WTC11 (cell line): ENCODE measurements around the gene MFSD1. TPM values are rescaled to one million over a fixed set of nuclear protein-coding genes. Genes with fewer than 3 reads are reported as not detected.

Source experiments
- ATAC-seq: fragments of 200-7000 bp; cut with Tn5 transposase; 2 replicates; pipeline ENCODE4 v1.10.0; 2021; ENCODE audit warnings: mild to moderate bottlenecking, moderate library complexity
- CTCF ChIA-PET: fragments of 300-600 bp; sonication (Branson Sonifier 250); formaldehyde crosslinking; loops from one replicate; lab custom pipeline; 2021; ENCODE audit warnings: antibody characterized with exemption; lab: Charles Lee
- POLR2A ChIA-PET: fragments of 350-600 bp; sonication (Branson Sonifier 250); formaldehyde crosslinking; loops from one replicate; lab custom pipeline; 2021; ENCODE audit warnings: antibody characterized with exemption; lab: Charles Lee
- DNase-seq: peaks from one replicate; pipeline ENCODE4 v3.0.0; 2021; ENCODE audit warnings: low spot score
- H3K27ac Mint-ChIP-seq: 2 replicates; pipeline ENCODE4 v1.8.0; 2021; ENCODE audit warnings: mixed read lengths
- H3K27me3 Mint-ChIP-seq: 2 replicates; pipeline ENCODE4 v1.8.0; 2021; ENCODE audit warnings: low read depth, mild to moderate bottlenecking, moderate library complexity, mixed read lengths
- H3K36me3 Mint-ChIP-seq: 2 replicates; pipeline ENCODE4 v1.8.0; 2021; ENCODE audit warnings: mixed read lengths
- H3K4me1 Mint-ChIP-seq: 2 replicates; pipeline ENCODE4 v1.8.0; 2022; ENCODE audit warnings: mixed read lengths
- H3K4me3 Mint-ChIP-seq: 2 replicates; pipeline ENCODE4 v1.8.0; 2021; ENCODE audit warnings: mild to moderate bottlenecking, moderate library complexity, mixed read lengths
- H3K9me3 Mint-ChIP-seq: 2 replicates; pipeline ENCODE4 v1.8.0; 2021; ENCODE audit warnings: mixed read lengths
- ATF1 ChIP-seq: sonication (generic); formaldehyde crosslinking; IDR thresholded peaks from 2 replicates; pipeline ENCODE4 v1.8.1; 2023; ENCODE audit warnings: mild to moderate bottlenecking, moderate library complexity, missing genetic modification reagents
- ATF2 ChIP-seq: sonication (generic); formaldehyde crosslinking; IDR thresholded peaks from 2 replicates; pipeline ENCODE4 v1.8.1; 2022; ENCODE audit warnings: low read depth, missing genetic modification reagents, borderline replicate concordance
- ATF3 ChIP-seq: sonication (generic); formaldehyde crosslinking; conservative IDR thresholded peaks from 2 replicates; pipeline ENCODE4 v1.8.1; 2022; ENCODE audit warnings: mild to moderate bottlenecking, missing genetic modification reagents
- CTCF ChIP-seq: fragments of 200-600 bp; IDR thresholded peaks from 2 replicates; pipeline ENCODE4 v1.8.0; 2022; ENCODE audit warnings: antibody characterized with exemption
- E2F5 ChIP-seq: sonication (generic); formaldehyde crosslinking; IDR thresholded peaks from 2 replicates; pipeline ENCODE4 v1.8.1; 2022; ENCODE audit warnings: mild to moderate bottlenecking, moderate library complexity, missing genetic modification reagents
- EMX1 ChIP-seq: fragments of 250-450 bp; sonication (Bioruptor Pico); IDR thresholded peaks from 2 replicates; pipeline ENCODE4 v1.8.0; 2021; ENCODE audit warnings: mild to moderate bottlenecking
- ETV6 ChIP-seq: sonication (generic); formaldehyde crosslinking; IDR thresholded peaks from 2 replicates; pipeline ENCODE4 v1.8.1; 2022; ENCODE audit warnings: mild to moderate bottlenecking, missing genetic modification reagents
- GABPB1 ChIP-seq: sonication (generic); formaldehyde crosslinking; IDR thresholded peaks from 2 replicates; pipeline ENCODE4 v1.8.1; 2023; ENCODE audit warnings: mild to moderate bottlenecking, missing genetic modification reagents
- JUN ChIP-seq: sonication (generic); formaldehyde crosslinking; IDR thresholded peaks from 2 replicates; pipeline ENCODE4 v1.8.0; 2023; ENCODE audit warnings: mild to moderate bottlenecking, missing genetic modification reagents
- MXD4 ChIP-seq: fragments of 250-450 bp; sonication (Bioruptor Pico); IDR thresholded peaks from 2 replicates; pipeline ENCODE4 v1.8.0; 2021; ENCODE audit warnings: mild to moderate bottlenecking, moderate library complexity, borderline replicate concordance
- OVOL2 ChIP-seq: fragments of 250-450 bp; sonication (Bioruptor Pico); IDR thresholded peaks from 2 replicates; pipeline ENCODE4 v1.9.0; 2021; ENCODE audit warnings: mild to moderate bottlenecking, borderline replicate concordance
- PRRX2 ChIP-seq: fragments of 250-450 bp; sonication (Bioruptor Pico); IDR thresholded peaks from 2 replicates; pipeline ENCODE4 v1.8.0; 2021; ENCODE audit warnings: mild to moderate bottlenecking
- SMAD4 ChIP-seq: sonication (generic); formaldehyde crosslinking; IDR thresholded peaks from 2 replicates; pipeline ENCODE4 v1.8.0; 2022; ENCODE audit warnings: mild to moderate bottlenecking, missing genetic modification reagents
- TCF7 ChIP-seq: sonication (generic); formaldehyde crosslinking; IDR thresholded peaks from 2 replicates; pipeline ENCODE4 v1.8.0; 2022; ENCODE audit warnings: mild to moderate bottlenecking, low read depth, missing genetic modification reagents, moderate library complexity
- TEAD4 ChIP-seq: sonication (generic); formaldehyde crosslinking; IDR thresholded peaks from 2 replicates; pipeline ENCODE4 v1.8.0; 2022; ENCODE audit warnings: mild to moderate bottlenecking, missing genetic modification reagents
- ZBTB43 ChIP-seq: sonication (generic); formaldehyde crosslinking; IDR thresholded peaks from 2 replicates; pipeline ENCODE4 v1.8.1; 2023; ENCODE audit warnings: mild to moderate bottlenecking, missing genetic modification reagents
- ZNF317 ChIP-seq: sonication (generic); formaldehyde crosslinking; IDR thresholded peaks from 2 replicates; pipeline ENCODE4 v1.8.1; 2023; ENCODE audit warnings: low read depth, mild to moderate bottlenecking, moderate library complexity, missing genetic modification reagents, borderline replicate concordance
- ZNF423 ChIP-seq: fragments of 250-450 bp; sonication (Bioruptor Pico); IDR thresholded peaks from 2 replicates; pipeline ENCODE4 v2.1.2; 2022; ENCODE audit warnings: mild to moderate bottlenecking, moderate library complexity
- ZNF671 ChIP-seq: fragments of 250-450 bp; sonication (Bioruptor Pico); IDR thresholded peaks from 2 replicates; pipeline ENCODE4 v1.8.0; 2021; ENCODE audit warnings: mild to moderate bottlenecking
- ZSCAN18 ChIP-seq: fragments of 250-450 bp; sonication (Bioruptor Pico); IDR thresholded peaks from 2 replicates; pipeline ENCODE4 v2.1.2; 2022; ENCODE audit warnings: mild to moderate bottlenecking, moderate library complexity
- total RNA-seq: library from RNA; stranded (reverse); gene quantifications from 3 replicates; pipeline ENCODE4 v1.2.3, GENCODE V29; 2021
- TF ChIP-seq, protein P1 (sequence below): sonication (generic); formaldehyde crosslinking; IDR thresholded peaks from 2 replicates; pipeline ENCODE4 v1.8.1; 2023; ENCODE audit warnings: mild to moderate bottlenecking, moderate library complexity, missing genetic modification reagents
- TF ChIP-seq, protein P2 (sequence below): fragments of 250-450 bp; sonication (Bioruptor Pico); IDR thresholded peaks from 2 replicates; pipeline ENCODE4 v1.9.0; 2021; ENCODE audit warnings: moderate library complexity, mild to moderate bottlenecking, inconsistent platforms, borderline replicate concordance
- TF ChIP-seq, protein P3 (sequence below): fragments of 250-450 bp; sonication (Bioruptor Pico); IDR thresholded peaks from 2 replicates; pipeline ENCODE4 v1.8.0; 2021; ENCODE audit warnings: mild to moderate bottlenecking

The MFSD1 gene
- total RNA-seq, 1 experiment from 2014 or later, result 8.2 TPM

DNA sequence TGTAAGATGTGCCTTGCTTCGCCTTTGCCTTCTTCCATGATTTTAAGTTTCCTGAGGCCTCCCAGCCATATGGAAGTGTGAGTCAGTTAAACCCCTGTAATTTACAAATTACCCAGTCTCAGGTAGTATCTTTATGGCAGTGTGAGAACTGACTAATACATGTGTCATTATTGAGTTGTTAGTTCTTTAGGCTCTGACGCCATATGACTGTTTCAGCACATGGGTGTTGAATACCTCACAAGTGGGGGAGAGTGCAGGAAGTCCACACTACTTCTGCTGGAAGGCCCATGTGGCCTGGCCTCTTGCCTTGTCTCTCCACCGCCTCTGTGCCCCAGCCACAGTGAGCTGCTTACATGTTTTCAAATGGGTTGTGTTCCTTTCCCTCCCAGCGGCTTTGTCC lies 28.5 kb downstream of the MFSD1 start (continued):
- TF ChIP-seq ZNF423 (CRISPR knock-in tag), result no peak
- no peak for TF ChIP-seq ATF1 (CRISPR knock-in tag)

GRCh38 chr3:158831861-158832260 lies 30.0 kb downstream of the MFSD1 start:
- Mint-ChIP-seq H3K4me1 (peaks cover 5% of the 10 kb centered on the region; the same call in 1 of the 2 replicates), H3K27ac (no peak overlapping the region), H3K27me3 (peaks cover 3% of the 10 kb centered on the region; the same call in 1 of the 2 replicates), H3K36me3 (no peaks in the 10 kb centered on the region), H3K9me3 (no peaks in the 10 kb centered on the region), H3K4me3 (no peak overlapping the region)
- ChIA-PET CTCF (interaction anchor here (1.3 kb wide), 1 partner anchor 104 kb away, joined by 3 read pairs; no protein-coding TSS in a partner anchor), POLR2A (no interaction called here)
- TF ChIP-seq ZNF671 (no peak), ZNF317 (CRISPR knock-in tag) (no peak), SMAD4 (CRISPR knock-in tag) (no peak), E2F5 (no peak), ZBTB43 (CRISPR knock-in tag) (no peak), GABPB1 (CRISPR knock-in tag) (no peak), OVOL2 (no peak), CTCF (no peak), MXD4 (CRISPR knock-in tag) (no peak)
- TF ChIP-seq, protein P1, sequence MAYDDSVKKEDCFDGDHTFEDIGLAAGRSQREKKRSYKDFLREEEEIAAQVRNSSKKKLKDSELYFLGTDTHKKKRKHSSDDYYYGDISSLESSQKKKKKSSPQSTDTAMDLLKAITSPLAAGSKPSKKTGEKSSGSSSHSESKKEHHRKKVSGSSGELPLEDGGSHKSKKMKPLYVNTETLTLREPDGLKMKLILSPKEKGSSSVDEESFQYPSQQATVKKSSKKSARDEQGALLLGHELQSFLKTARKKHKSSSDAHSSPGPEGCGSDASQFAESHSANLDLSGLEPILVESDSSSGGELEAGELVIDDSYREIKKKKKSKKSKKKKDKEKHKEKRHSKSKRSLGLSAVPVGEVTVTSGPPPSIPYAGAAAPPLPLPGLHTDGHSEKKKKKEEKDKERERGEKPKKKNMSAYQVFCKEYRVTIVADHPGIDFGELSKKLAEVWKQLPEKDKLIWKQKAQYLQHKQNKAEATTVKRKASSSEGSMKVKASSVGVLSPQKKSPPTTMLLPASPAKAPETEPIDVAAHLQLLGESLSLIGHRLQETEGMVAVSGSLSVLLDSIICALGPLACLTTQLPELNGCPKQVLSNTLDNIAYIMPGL (CRISPR knock-in tag), result no peak
- ATAC-seq (no peak), DNase-seq (no peak)

DNA sequence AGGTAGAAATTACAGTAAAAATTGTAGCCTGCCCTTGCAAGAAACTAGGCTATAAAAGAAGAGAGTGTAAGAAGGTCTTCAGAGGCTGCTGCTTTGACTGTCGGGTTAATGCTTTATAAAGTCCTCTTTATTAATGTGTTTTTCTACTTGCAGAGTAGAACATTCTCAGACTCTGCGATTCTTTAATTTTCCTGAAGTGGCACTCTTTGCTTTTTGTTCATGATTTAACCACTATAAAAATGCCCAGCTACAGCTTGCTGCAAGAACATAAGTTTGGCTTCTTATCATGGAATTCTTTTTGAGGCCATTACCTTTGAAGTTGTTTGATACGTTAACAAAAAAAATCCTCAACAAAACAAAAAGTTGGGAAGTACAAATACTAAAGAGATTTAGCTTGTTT lies 33.8 kb downstream of the MFSD1 start:
- POLR2A ChIA-PET, result no interaction called here
- Mint-ChIP-seq H3K4me1 (peaks cover 5% of the 10 kb centered on the region; the same call in 1 of the 2 replicates), H3K27me3 (peaks cover 3% of the 10 kb centered on the region; the same call in 1 of the 2 replicates), H3K4me3 (no peak overlapping the region), H3K27ac (no peak overlapping the region), H3K36me3 (no peaks in the 10 kb centered on the region), H3K9me3 (no peaks in the 10 kb centered on the region)
- CTCF ChIA-PET, result no interaction called here
- DNase-seq (no peak), ATAC-seq (no peak)
- TF ChIP-seq TEAD4 (CRISPR knock-in tag) (no peak), TCF7 (CRISPR knock-in tag) (no peak), ZSCAN18 (no peak), ETV6 (CRISPR knock-in tag) (no peak), JUN (CRISPR knock-in tag) (no peak), PRRX2 (CRISPR knock-in tag) (no peak), ATF2 (no peak), EMX1 (no peak), ATF3 (no peak)
- TF ChIP-seq, protein P2, sequence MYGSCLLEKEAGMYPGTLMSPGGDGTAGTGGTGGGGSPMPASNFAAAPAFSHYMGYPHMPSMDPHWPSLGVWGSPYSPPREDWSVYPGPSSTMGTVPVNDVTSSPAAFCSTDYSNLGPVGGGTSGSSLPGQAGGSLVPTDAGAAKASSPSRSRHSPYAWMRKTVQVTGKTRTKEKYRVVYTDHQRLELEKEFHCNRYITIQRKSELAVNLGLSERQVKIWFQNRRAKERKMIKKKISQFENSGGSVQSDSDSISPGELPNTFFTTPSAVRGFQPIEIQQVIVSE (CRISPR knock-in tag), result no peak
- TF ChIP-seq, protein P3, sequence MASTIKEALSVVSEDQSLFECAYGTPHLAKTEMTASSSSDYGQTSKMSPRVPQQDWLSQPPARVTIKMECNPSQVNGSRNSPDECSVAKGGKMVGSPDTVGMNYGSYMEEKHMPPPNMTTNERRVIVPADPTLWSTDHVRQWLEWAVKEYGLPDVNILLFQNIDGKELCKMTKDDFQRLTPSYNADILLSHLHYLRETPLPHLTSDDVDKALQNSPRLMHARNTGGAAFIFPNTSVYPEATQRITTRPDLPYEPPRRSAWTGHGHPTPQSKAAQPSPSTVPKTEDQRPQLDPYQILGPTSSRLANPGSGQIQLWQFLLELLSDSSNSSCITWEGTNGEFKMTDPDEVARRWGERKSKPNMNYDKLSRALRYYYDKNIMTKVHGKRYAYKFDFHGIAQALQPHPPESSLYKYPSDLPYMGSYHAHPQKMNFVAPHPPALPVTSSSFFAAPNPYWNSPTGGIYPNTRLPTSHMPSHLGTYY (CRISPR knock-in tag), result no peak
